NCI-H2227 (cell line): ENCODE measurements around the gene SEMA3C.

ENCODE experiments used
- DNase-seq: peaks from one replicate; lab custom pipeline; 2025; ENCODE audit not compliant: unreplicated experiment; lab: John Stamatoyannopoulos, UW

Gene SEMA3C

DNA sequence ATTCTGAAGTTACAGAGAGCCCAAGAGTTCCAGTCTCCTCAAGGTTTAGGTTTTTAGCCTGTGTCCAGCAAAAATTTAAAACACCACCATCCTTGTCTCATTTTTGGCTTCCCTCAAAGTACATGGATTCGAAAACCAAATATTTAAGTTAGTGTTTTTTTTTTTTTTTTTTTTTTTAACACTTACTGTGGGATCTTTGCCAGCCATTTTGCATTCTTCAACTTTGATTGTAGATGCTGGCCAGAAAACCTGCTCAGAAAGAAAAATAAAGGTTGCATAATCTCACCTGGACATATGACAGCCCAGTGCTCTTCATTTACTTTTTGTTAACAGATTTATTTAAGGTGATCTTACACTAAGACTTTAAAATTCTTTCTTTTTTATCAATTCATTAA, 91.6 kb downstream of the SEMA3C start:
- DNase-seq = no peak

DNA sequence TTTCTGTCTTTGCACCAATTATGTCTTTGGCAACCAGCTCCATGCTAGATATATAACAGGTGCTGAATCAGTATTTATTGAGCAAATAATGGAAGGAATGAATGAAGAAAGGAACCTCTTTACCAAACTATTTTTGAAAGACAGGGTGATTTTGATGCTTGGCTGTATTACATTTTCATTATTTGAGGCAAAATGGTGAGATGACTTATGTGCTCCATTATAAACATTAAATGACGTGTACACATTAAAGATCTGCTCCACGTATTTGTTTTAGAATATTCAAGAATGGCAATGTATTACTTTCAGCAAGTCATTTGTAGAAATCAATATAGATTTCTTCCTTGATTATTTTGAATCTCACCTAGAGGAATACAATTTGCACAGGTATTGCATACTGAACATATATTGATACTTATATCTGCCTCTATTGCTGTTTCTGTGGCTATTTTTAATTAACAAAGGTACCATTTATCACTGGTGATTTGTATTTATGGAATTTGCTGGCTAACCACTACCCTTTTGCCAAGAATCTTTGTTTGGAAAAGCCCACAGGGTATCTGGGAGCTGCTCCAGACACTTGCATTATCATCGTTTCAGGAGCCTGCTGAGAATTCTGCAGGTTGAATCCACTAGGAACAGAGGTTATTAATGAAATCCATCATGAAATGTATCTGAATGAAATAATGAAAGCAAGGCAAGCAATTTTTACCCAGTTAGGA, 92.2 kb downstream of the SEMA3C start:
- DNase-seq = no peak

DNA sequence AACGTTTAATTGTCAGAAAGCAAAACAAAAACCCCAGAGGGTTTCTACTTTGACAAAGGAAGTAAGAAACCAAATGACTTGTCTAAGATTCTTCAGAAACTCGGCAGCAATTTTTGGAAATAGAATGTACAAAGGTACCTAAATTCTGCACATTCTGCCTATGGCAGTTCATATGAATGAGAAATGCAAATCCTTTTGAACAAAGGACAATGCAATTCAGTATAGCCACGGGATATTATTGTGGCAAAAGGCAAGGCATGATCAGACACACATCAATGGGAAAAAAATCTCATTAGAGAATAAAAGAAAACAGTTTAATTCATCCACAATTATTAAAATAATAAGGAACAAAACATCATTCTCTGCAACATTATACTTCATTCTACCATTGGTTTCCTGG, 93.4 kb downstream of the SEMA3C start:
- DNase-seq = no peak

DNA sequence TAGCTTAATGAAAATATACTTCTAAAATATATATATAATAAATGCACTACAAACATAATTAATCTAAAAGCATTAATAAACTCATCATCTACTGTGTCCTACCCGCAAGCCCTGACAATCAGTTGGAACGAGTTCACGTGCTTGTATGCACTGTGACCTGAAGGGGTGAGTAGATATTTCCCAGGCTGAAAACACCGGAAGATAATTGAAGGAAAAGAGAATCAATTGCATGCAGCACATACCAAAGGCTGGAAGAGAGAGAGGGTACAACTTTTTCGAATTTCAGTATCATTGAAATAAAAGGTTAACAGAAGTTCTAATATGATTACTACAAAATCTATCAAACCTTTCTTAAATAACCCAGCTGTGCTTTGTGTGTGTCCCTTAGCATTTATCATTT, 94.6 kb downstream of the SEMA3C start:
- DNase-seq = no peak

DNA sequence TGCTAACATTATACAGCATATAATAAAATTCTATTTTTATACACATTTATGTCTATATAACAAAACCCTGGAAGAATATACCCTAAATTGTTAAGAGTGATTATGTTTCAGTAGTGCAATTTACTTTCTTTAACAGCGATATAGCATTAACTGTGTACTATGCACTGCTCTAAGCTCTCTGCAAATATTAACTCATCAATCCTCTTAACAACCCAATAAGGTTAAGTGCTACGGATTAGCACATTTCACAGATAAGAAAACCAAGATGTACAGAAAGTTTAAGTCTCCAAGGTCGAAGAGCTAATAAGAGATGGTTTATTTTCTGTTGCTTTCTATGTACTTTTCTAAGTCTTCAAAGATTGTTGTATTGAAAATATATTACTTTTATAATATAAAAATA, 95.8 kb downstream of the SEMA3C start:
- no peak for DNase-seq

DNA sequence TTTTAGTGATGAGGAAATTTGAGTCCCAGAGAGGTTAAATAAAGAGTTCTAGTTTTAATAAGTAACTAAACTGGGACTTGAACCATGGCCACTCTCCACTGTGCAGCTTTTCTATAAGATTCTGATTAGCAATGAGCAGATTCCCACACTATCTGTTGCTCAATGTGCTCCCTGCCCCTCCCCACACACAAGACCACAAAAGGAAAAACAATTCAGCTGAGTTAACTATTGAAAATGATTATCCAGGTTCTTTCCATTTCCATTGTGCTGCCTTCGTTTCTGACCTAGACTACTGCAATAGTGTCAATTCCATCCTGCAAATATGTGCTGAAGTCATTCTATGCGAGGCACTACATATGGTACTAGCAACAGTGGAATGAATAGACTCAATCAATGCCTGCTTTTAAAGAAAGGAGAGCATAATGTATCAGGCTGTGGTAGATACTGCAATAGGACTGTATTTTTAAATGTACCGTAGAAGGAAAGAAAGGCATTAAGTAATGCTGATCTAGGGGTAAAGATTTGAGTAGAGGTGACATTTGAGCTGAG, 97.0 kb downstream of the SEMA3C start:
- no peak for DNase-seq

DNA sequence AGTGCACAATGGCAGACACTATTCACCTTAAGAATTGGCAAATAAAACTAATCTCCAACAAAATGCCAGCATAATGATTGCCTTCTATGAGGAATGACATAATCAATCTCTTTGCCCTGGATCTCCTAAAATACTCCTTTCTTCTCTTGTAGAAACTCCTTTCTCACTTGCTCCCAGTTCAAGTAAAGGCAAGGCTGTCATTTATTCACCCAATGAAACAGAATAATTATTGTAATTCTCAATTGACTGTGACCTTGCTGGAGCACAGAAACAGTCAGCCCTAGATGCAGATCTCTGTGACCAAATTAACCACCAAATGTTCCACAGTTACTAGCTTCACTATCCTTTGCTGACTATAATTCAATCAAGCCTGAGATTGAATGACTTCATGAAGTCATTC, 99.3 kb downstream of the SEMA3C start:
- DNase-seq = no peak

DNA sequence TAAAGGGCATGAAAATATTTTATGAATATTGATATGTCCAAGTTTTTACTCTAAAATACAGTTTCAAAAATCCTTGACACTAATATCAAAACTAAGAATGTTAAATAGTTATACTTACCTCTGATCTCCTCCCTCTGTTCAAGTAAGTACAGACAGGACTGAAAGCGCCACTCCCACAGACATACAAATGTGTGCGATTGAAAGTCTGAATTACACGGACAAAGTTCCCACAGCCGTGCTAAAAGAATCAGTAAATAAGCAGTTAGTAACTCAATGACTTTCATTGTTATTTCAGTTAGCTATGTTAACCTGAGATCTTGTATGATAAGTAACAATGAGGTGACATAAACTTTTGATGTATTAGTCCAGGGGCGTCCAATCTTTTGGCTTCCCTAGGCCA, 100.7 kb downstream of the SEMA3C start:
- DNase-seq = no peak

DNA sequence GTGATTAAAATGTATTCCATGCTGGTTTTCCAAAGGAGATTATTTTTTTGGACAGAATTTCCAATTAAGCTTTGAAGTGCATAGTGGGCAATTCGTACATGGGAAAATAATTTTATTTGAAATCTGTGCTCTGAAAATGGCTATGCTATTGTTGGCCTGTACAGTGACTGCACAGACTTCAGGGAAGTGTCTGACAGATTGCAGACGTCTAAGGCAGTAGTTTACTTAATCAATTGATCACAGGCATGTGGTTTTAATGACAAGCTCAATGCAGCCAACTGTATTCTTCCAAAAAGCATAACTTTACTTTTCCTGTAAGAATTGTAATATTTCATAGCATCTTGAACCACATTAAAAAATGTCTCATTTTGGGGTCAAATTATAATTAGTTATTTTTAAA, 102.0 kb downstream of the SEMA3C start:
- DNase-seq = no peak

DNA sequence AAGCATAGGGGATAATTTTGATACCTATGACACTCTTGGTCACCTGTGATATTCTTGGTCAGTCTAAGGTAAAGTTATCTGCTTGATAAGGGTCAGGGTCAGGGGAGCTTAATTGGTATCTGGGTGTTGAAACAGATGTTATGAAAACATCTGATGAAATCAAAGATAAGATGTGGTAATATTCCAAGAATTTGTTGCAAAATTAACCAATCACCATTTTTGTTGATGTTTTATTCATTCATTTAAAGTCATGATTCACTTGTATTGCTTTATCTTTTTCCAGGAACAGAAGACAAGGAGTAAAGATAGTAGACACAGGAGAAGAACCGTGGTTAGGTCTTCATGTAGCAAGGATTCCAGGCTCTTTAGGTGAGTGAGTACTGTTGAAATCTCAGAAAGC, 103.1 kb downstream of the SEMA3C start:
- DNase-seq = no peak

DNA sequence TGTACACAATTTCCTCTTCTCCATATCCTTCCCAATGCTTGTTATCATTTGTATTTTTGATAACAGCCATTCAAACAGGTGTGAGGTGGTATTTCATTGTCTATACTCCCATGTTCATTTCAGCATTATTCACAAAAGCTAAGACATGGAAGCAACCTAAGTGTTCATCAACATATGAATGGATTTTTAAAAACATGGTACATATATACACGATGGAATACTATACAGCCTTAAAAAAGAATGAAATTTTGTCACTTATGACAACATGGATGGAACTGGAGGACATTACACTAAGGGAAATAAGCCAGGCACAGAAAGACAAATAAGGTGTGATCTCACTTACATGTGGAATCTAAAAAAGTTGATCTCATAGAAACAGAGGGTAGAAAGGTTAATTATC, 109.3 kb downstream of the SEMA3C start:
- no peak for DNase-seq

DNA sequence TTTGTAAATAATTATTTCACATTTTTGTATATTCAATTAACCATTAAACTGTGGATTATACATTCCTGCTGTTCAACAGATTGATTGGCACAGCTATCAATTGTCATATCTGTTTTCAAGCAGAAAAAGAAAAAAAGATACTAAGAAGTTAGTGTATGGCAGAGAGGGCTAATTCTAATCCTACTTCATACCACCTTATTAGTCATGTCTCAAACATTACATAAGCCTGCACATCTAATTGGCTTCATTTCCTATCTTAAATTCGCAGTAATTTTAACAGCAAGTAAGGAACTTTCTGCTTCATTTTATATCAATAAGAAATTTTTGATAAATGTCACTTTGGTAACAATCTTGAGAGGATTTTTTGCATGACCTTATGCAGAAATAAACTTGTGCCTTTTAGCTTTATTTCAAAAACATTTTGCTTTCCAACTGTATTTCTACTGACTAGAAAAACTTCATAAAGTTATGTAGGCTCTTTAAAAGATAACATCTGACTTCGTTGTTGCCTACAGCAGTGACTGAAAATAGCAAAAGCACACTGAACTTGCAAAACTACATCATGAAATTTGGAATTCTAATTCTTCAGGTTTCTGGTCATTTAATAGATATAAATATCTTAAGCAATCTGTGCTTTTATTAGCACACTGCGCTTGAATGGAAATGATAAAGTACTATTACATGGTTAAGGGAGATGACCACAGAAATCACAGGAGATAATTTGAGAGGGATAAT, 111.5 kb downstream of the SEMA3C start:
- no peak for DNase-seq

DNA sequence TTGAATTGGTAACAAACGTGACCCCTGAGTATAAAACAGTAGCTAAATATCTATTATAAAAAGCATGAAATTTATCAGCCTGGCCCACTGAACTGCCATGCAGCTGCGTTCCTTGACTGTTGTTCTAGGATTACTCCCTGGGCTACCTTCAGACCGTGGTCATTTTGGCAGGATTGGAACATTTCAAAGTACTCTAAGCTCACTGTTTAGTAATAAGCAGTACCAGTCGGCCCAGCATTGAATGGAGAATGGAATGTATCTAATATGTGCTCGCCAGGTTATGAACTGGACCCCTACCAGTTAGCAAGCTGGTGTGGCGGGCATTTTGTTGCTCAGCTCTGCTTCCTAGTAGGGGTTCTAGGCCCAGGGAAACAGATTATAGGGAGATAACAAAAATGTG, 112.2 kb downstream of the SEMA3C start:
- no peak for DNase-seq

DNA sequence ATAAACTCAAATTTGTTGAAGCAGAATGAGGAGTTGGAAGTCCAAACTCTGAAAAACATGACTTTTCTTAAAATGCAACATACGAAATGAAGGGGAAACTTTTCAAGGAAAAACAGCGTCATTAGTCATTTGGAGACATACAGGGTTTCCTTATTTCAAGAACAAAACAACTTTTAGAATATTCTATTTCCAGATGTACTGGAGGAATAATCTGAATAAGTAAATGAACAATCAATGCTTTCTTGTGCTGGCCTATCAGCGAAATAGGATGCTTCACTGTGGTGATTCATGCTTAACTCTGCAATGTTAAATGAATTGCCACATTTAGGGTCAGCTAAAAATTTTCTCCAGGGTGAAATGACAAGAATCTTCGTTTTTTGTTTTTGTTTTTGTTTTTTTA, 114.3 kb downstream of the SEMA3C start:
- no peak for DNase-seq

DNA sequence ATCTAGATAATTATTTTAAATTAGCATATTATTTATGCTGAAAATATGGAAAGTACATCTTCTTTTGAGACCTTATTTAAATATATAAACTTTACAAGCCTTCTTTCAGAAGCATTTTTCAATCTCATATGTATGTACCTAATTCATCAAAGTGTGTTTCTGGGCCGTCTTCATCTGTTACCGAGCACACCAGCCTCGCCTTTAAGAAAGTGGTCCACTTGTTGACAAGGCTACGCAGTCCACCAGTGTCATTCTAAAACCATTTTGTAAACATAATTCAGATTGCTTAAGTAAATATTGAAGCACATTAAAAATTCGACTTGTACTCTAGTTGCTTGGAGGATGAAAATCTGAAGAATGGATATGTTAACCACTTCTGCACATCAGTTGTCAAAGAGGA, 116.3 kb downstream of the SEMA3C start:
- no peak for DNase-seq

DNA sequence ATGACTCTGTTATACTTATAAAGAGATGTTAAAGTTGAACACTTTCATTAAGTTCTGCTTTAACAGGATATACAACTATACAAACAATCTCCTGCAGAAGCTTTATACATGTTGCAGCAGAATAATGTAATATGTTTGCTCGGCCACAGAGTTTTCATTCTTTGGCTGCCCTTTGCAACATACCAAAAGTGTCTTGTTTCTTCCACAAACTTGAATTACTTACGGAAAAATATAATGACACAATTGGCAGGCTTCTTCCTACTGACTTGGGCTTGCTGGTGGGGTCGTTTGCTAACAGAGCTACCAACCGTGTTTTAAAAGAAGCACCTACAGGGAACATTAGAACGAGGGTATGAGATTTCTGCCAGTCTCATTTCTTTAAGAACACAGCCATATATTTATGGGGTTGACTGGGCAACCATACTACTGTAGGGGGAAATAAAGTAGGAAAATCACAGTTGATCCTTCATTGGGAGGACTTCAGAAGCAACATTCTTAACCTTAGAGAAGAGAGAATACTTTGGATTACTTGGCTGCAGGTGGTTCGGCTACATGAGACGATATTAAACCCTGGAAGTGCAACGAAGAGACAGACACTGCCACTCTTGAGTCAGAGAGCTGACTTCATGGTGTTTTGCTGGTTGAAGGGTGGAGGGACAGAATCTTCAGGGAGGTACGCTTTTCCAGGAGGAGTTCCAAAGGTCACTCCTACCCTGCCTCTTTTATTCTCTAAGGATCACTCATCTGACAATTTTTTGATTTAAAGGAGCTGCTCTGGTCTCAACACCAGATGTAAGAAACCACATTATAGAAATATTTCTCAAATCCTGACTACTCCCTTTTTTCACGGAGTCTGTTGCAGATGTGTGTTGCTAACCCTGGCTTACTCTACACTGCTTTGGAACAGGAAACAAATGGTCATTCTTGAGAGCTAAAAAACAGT, 123.9 kb downstream of the SEMA3C start:
- DNase-seq = no peak

DNA sequence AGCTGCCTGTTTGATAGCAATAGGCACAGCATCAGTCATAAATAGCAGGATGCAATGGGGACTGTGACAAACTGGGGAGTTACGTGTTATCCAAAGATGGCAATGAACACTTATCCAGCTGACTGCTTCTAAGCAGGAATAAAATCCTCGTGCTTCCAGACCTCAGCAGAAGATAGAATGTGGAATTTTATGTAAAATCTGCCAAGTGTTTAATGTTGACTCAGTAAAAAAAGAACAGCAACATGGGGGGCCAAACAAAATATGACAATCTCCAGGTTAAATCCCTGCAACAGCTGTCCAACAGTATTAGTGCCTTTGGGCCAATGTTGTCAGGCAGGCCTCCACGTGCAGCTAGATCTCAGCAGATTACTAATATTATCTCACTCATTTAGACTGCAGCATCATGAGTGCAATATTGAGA, 127.3 kb downstream of the SEMA3C start:
- no peak for DNase-seq

DNA sequence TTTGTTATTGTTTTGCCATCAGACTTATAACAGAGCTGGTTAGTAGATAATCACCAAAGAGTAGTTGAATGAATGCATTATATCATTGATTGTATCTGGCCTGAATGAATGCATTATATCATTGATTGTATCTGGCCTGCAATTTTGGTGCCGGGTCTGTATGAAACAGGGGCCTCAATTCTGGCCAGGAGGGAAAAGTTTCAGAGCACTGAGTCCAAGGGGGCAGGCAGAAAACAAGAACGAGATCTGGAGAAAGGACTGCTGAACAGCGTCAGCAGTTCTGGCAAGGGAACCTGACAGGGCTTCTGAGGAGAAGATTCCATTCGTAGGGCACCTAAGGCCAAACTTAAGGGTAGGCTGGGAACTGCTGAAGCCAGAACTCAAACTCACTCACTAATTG, 128.0 kb downstream of the SEMA3C start:
- DNase-seq = no peak

DNA sequence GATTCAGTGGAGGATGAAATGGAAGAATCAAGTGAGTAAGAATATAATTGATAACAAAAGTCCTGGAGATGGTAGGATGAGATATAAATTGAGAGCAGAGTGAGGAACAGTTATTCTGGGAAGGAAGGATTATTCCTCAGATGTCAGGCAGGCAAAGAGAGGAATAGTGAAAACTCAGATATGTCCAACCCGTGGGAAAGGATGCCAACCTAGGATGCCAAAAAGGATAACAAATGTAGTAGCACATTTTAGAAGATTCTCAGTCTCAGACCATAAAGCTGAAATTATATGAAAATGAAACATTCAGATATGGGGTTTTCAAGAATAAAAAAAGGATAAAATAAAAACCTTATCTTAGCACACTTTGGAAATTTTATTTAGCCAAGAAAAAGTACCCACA, 131.1 kb downstream of the SEMA3C start:
- DNase-seq = no peak

DNA sequence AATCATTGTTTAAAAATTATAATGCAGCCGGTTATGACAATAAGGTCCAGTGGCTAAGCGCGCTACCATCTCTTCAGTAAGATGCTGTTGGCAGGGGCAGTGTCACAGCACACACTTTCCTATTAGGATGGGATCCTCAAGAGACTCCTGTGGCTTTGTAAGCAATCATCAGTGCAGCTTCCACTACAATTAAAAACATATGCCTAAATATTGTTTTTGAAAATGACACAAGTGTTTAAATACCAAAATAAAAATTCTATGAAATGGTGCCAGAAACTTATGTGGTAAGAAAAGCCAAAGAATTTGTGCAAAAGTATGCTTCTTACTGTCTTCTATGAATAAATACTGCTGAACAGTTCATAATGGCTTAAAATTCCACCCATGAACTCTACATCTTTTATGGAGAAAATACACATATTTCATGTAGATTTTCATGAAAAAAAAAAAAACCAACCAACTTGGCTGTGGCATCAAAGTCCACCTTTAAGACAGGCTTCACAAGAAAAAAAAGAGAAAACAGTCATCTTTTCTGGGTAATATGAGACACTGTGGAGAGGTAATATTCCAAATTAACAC, 132.8 kb downstream of the SEMA3C start:
- no peak for DNase-seq

DNA sequence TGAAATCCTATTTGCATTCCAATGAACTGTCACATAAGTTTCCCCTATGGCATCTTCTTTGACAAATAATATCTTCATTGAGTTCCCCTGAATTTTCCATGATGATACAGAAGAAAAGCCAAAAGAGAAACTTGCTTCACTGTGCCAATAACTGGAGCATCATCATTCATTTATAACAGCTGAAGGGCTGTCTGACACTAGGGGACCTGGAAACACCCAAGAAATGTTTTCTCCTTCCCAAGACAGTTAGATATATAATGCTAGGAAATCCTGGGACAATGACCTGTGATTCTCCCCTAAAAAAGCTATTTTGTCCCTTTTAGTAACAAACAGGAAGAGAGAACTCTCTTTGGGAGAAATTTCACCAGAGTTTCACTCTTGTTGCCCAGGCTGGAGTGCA, 133.6 kb downstream of the SEMA3C start:
- DNase-seq = no peak
